Breast epithelium (tissue), 3 donors: Measurements from ENCODE around the gene UGT1A9.

ENCODE experiments used
- CTCF ChIP-seq, 3 donors: fragments of 450-650 bp; IDR thresholded peaks; one replicate each; pipeline ENCODE4 v1.5.1; 2016 to 2017; ENCODE audit warnings: antibody characterized with exemption in 3 of 3, mild to moderate bottlenecking in 3 of 3, moderate library complexity in 3 of 3
- POLR2A ChIP-seq: fragments of 450-650 bp; IDR thresholded peaks from one replicate; pipeline ENCODE4 v1.6.1; 2016; ENCODE audit warnings: antibody characterized with exemption, mild to moderate bottlenecking, moderate library complexity

- TF ChIP-seq CTCF (IDR thresholded peaks at IDR 0.05) (no peak), POLR2A (no peak)
These were observed 88.3 kb downstream of the UGT1A9 start, which contains the start of gene UGT1A1 for GRCh38 chr2:233760043-233760442.
